Measurements from ENCODE around the gene MYO5B.

The MYO5B gene

DNA sequence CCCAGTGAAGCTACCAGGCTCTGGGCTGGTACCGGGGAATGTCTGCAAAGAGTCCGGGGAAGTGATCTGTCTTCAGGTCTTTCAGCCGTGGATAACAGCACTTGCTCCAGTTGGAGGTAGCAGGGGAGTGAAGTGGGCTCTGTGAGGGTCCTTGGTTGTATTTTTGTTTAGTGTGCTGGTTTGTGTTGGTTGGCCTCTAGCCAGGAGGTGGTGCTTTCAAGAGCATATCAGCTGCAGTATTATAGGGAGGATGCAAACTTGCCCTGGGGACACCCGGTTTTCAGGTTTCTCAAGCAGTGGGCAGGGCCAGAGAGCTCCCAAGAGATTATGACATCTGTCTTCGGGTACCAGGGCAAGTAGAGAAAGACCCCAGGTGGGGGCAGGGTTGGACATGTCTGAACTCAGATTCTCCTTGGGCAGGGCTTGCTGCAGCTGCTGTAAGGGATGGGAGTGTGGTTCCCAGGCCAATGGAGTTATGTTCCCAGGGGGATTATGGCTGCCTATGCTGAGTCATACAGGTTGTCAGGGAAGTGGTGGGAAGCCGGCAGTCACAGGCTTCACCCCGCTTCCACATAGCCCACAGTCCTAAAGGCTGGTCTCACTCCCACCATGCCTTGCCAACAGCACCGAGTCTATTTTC is 416.0 kb downstream of the MYO5B start:
- TF ChIP-seq, protein P1, sequence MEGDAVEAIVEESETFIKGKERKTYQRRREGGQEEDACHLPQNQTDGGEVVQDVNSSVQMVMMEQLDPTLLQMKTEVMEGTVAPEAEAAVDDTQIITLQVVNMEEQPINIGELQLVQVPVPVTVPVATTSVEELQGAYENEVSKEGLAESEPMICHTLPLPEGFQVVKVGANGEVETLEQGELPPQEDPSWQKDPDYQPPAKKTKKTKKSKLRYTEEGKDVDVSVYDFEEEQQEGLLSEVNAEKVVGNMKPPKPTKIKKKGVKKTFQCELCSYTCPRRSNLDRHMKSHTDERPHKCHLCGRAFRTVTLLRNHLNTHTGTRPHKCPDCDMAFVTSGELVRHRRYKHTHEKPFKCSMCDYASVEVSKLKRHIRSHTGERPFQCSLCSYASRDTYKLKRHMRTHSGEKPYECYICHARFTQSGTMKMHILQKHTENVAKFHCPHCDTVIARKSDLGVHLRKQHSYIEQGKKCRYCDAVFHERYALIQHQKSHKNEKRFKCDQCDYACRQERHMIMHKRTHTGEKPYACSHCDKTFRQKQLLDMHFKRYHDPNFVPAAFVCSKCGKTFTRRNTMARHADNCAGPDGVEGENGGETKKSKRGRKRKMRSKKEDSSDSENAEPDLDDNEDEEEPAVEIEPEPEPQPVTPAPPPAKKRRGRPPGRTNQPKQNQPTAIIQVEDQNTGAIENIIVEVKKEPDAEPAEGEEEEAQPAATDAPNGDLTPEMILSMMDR (conservative IDR thresholded peaks at IDR 0.05), result no peak
- TF ChIP-seq ZFX (IDR thresholded peaks at IDR 0.05), result no peak
- no peak overlapping the region for H3K27ac ChIP-seq
